Natural killer cell (primary cell): Measurements from ENCODE around the gene CCDC27. TPM values are rescaled to one million over a fixed set of nuclear protein-coding genes. Genes with fewer than 3 reads are reported as not detected.
A peak's percentile ranks its signal among the peaks of the same experiment; 100 is the strongest.

Experiments used
- ATAC-seq, 3 donors: fragments of 150-1000 bp in 2 of 3; fragments of 200-7000 bp in 1 of 3; cut with Tn5 transposase; 1 replicate in 1 of 3; 2 replicates in 2 of 3; pipeline ENCODE4 v1.10.0; 2021; ENCODE audit warnings: mild to moderate bottlenecking in 2 of 3, moderate library complexity in 2 of 3
- DNase-seq, 2 donors: peaks; one replicate each; pipeline versions ENCODE4 v3.0.0 to v3.0.0-alpha.2; 2013 to 2021; ENCODE audit warnings: mixed read lengths in 1 of 2
- H3K27ac ChIP-seq: one replicate; pipeline ENCODE4 v1.5.1; 2013; ENCODE audit warnings: mild to moderate bottlenecking, low read length
- H3K27me3 ChIP-seq: one replicate; pipeline ENCODE4 v1.6.1; 2013; ENCODE audit warnings: low read length; ENCODE audit not compliant: control insufficient read depth, insufficient read depth
- H3K36me3 ChIP-seq: one replicate; pipeline ENCODE4 v1.6.1; 2013; ENCODE audit warnings: low read length; ENCODE audit not compliant: control insufficient read depth, insufficient read depth
- H3K4me1 ChIP-seq: one replicate; pipeline ENCODE4 v1.6.1; 2013; ENCODE audit warnings: low read length; ENCODE audit not compliant: control insufficient read depth, insufficient read depth
- H3K4me3 ChIP-seq: one replicate; pipeline ENCODE4 v1.5.1; 2013; ENCODE audit warnings: low read length
- H3K9me3 ChIP-seq: one replicate; pipeline ENCODE4 v1.6.1; 2013; ENCODE audit warnings: low read length; ENCODE audit not compliant: control insufficient read depth, insufficient read depth
- H3K27ac Mint-ChIP-seq, 2 donors: one replicate each; pipeline ENCODE4 v1.8.0; 2022; ENCODE audit warnings: mild to moderate bottlenecking in 2 of 2, mixed read lengths in 2 of 2, moderate library complexity in 1 of 2
- H3K27me3 Mint-ChIP-seq, 2 donors: one replicate each; pipeline ENCODE4 v1.8.0; 2022; ENCODE audit warnings: low read depth in 2 of 2, mixed read lengths in 2 of 2
- H3K36me3 Mint-ChIP-seq: one replicate; pipeline ENCODE4 v1.8.0; 2022; ENCODE audit warnings: mixed read lengths
- H3K4me1 Mint-ChIP-seq, 2 donors: one replicate each; pipeline ENCODE4 v1.8.0; 2022; ENCODE audit warnings: mixed read lengths in 2 of 2
- H3K4me3 Mint-ChIP-seq: one replicate; pipeline ENCODE4 v1.8.0; 2022; ENCODE audit warnings: mild to moderate bottlenecking, moderate library complexity, mixed read lengths
- H3K9me3 Mint-ChIP-seq, 2 donors: one replicate each; pipeline ENCODE4 v1.8.0; 2022; ENCODE audit warnings: mixed read lengths in 2 of 2
- WGBS: methylation state at CpG from one replicate; pipeline ENCODE4 v1.1.7; 2013; ENCODE audit warnings: missing lambda C conversion rate; ENCODE audit not compliant: insufficient coverage; 5-methylcytosine and 5-hydroxymethylcytosine counted together
- intact Hi-C: fragments of 100-400 bp; cut with micrococcal nuclease; formaldehyde crosslinking; loops from one replicate; pipeline ENCODE4 v1.14.2; 2022
- total RNA-seq, 4 donors: library from RNA; stranded (reverse); fragments of 120-200 nt in 1 of 4; gene quantifications; one replicate each; pipeline versions ENCODE4 v1.2.3 to v1.2.4, GENCODE V29; 2013 to 2022
- TF ChIP-seq, protein P1 (sequence below): fragments of 200-600 bp; IDR thresholded peaks from one replicate; pipeline ENCODE4 v1.8.0; 2022; ENCODE audit warnings: antibody characterized with exemption

Gene CCDC27
- total RNA-seq, 3 donors from 2014 or later (not counting 1 experiment from before 2014, with no cell fraction given), result not detected

DNA sequence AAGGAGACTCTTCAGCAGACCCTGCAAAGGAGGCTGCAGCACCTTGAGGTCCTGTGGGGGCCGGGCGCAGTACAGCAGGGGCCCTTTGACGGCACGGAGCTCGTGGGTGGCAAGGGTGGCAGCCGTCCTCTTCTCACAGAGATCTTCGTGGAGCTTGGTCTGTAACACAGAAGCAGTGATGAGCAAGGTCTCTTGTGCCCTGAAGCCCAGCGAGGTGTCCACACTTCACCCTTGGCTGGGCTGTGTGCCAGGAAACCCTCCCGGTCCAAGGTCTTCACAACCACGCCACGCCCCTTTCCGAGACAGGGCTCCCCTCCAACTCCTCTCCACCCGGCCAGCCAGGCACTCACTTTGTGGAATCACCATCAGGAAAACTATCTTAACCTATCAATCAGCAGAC, 32.8 kb downstream of the CCDC27 start:
- intact Hi-C loops, result no loop called here

DNA sequence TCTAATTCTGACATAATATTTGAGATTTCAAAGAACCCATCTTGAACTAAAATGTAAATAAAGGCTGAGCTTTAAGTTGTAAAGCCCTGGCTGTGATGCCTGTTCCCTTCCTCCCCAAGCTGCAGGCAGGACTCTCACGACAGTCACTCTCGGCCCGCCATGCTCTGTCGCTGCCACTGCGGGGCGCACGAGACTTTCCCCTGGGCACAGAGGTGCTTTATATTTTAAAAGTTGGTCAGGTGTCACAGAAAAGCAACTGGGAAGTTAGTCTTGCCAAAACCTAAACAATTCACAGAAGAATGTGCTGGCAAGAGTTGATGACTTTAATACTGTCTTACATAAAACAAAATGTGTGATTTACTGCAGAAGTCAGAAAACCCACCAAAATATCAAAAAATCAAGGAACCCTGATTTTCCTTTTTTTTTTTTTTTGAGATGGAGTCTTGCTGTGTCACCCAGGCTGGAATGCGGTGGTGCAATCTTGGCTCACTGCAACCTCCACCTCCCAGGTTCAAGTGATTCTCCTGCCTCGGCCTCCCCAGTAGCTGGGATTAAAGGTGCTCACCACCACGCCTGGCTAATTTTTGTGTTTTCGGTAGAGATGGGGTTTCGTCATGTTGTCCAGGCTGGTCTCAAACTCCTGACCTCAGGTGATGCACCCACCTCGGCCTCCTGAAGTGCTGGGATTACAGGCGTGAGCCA, 33.4 kb downstream of the CCDC27 start:
- Histone ChIP-seq H3K27me3 (no peaks in the 10 kb centered on the region), H3K4me1 (peaks cover 32% of the 10 kb centered on the region), H3K36me3 (peaks cover 55% of the 10 kb centered on the region), H3K9me3 (no peaks in the 10 kb centered on the region), H3K27ac (no peak overlapping the region), H3K4me3 (no peak overlapping the region)
- Mint-ChIP-seq H3K27me3 (no peaks in the 10 kb centered on the region), H3K4me1 (peaks cover 5 to 21% of the 10 kb centered on the region in 2 donors), H3K27ac (no peak overlapping the region), H3K9me3 (no peaks in the 10 kb centered on the region), H3K4me3 (no peak overlapping the region), H3K36me3 (no peaks in the 10 kb centered on the region)
- ATAC-seq (no peak), DNase-seq (no peak)
- TF ChIP-seq, protein P1, sequence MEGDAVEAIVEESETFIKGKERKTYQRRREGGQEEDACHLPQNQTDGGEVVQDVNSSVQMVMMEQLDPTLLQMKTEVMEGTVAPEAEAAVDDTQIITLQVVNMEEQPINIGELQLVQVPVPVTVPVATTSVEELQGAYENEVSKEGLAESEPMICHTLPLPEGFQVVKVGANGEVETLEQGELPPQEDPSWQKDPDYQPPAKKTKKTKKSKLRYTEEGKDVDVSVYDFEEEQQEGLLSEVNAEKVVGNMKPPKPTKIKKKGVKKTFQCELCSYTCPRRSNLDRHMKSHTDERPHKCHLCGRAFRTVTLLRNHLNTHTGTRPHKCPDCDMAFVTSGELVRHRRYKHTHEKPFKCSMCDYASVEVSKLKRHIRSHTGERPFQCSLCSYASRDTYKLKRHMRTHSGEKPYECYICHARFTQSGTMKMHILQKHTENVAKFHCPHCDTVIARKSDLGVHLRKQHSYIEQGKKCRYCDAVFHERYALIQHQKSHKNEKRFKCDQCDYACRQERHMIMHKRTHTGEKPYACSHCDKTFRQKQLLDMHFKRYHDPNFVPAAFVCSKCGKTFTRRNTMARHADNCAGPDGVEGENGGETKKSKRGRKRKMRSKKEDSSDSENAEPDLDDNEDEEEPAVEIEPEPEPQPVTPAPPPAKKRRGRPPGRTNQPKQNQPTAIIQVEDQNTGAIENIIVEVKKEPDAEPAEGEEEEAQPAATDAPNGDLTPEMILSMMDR, result no peak
- WGBS, result 96% methylated on average over 13 of the region's 14 CpGs
- intact Hi-C loops, result no loop called here

More for the DNA sequence above, 32.8 kb downstream of the CCDC27 start:
- H3K27ac ChIP-seq, result no peak overlapping the region
- ATAC-seq (no peak), DNase-seq (no peak)
- TF ChIP-seq, protein P1, result no peak
- peaks cover 4% of the 10 kb centered on the region for H3K36me3 Mint-ChIP-seq
- no peaks in the 10 kb centered on the region for H3K27me3 Mint-ChIP-seq
- H3K9me3 ChIP-seq, result no peaks in the 10 kb centered on the region
- peaks cover 5 to 21% of the 10 kb centered on the region in 2 donors for H3K4me1 Mint-ChIP-seq
- H3K4me3 ChIP-seq, result no peak overlapping the region
- H3K36me3 ChIP-seq, result peaks cover 60% of the 10 kb centered on the region
- no peaks in the 10 kb centered on the region for H3K9me3 Mint-ChIP-seq
- no peak overlapping the region for H3K4me3 Mint-ChIP-seq
- H3K4me1 ChIP-seq, result peaks cover 29% of the 10 kb centered on the region
- no peak overlapping the region for H3K27ac Mint-ChIP-seq
- H3K27me3 ChIP-seq, result no peaks in the 10 kb centered on the region
- 97% methylated on average over 13 of the region's 13 CpGs for WGBS

GRCh38 chr1:3786468-3787348, 34.5 kb downstream of the CCDC27 start:
- Mint-ChIP-seq H3K4me1 (peaks cover 5 to 22% of the 10 kb centered on the region in 2 donors), H3K4me3 (no peak overlapping the region), H3K27ac (peak overlapping the region; percentile 71 to 79), H3K36me3 (no peaks in the 10 kb centered on the region), H3K9me3 (no peaks in the 10 kb centered on the region), H3K27me3 (no peaks in the 10 kb centered on the region)
- Histone ChIP-seq H3K36me3 (peaks cover 48% of the 10 kb centered on the region), H3K27ac (peak overlapping the region; percentile 0), H3K4me1 (peaks cover 32% of the 10 kb centered on the region), H3K4me3 (no peak overlapping the region), H3K27me3 (no peaks in the 10 kb centered on the region), H3K9me3 (no peaks in the 10 kb centered on the region)
- DNase-seq (no peak), ATAC-seq (no peak)
- intact Hi-C loops, result no loop called here
- TF ChIP-seq, protein P1, result no peak
- WGBS, result 95% methylated on average over 45 of the region's 45 CpGs
